ENCODE data around the gene FAM78B. TPM values are rescaled to one million over a fixed set of nuclear protein-coding genes. Genes with fewer than 3 reads are reported as not detected.
A peak's percentile ranks its signal among the peaks of the same experiment; 100 is the strongest.

FAM78B gene
- total RNA-seq, 2 experiments from 2014 or later: 0.34 to 0.51 TPM

DNA sequence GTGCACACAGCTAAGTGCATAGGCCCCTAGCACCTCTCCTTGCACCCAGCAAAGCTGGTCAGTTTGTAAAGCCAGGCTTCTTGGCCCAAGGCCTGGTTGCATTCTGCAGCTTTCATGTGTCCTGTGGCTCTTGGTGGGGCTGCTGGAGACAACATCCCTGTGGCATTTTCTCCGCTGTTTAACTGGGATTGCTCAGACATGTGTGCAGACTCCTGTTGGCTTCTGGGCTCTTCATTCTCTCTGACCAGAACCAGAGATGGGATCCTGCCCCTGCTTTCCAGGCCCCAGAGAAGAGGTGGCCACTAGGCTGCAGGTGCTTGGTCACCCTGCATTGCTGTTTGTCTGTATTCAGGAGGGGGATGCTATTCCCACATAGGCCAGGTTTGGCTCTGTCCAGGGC is 50.8 kb downstream of the FAM78B start:
- Mint-ChIP-seq H3K4me1 (no peaks in the 10 kb centered on the region), H3K27ac (no peak overlapping the region), H3K9me3 (ENCODE audit: low read depth) (no peaks in the 10 kb centered on the region), H3K27me3 (no peaks in the 10 kb centered on the region), H3K36me3 (ENCODE audit: low read depth) (no peaks in the 10 kb centered on the region), H3K4me3 (no peak overlapping the region)
- DNase-seq: no peak
- no peak for ATAC-seq
- CTCF ChIA-PET: interaction anchor here (0.6 kb wide), 1 partner anchor 50 kb away, joined by 4 read pairs; no protein-coding TSS in a partner anchor
- POLR2A ChIA-PET: no interaction called here
- intact Hi-C loops (cut with DNase I, micrococcal nuclease): no loop called here

DNA sequence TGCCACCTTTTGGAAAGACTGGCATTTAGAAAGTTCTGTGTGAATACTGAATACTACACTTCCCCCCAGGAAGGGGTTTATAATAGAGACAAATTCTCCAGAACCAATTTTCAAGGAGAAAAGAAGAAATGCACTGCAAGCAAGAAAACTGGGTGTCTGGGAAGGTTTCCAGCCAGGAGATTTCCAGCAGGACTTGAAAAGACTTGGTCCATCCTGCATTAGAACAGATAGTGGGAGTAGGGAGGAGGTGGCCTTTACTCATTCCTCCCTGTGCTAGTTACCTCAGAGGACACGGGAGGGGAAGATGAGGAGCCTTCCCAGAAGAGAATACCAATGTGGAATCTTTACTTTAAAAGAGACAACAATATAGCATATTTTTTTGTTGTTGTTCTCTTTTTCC is 52.4 kb downstream of the FAM78B start:
- Mint-ChIP-seq H3K4me1 (no peaks in the 10 kb centered on the region), H3K27me3 (no peaks in the 10 kb centered on the region), H3K9me3 (ENCODE audit: low read depth) (no peaks in the 10 kb centered on the region), H3K4me3 (no peak overlapping the region), H3K36me3 (ENCODE audit: low read depth) (no peaks in the 10 kb centered on the region), H3K27ac (no peak overlapping the region)
- ATAC-seq (no peak), DNase-seq (no peak)
- POLR2A ChIA-PET: no interaction called here
- intact Hi-C loops (cut with DNase I, micrococcal nuclease): no loop called here
- CTCF ChIA-PET: no interaction called here

DNA sequence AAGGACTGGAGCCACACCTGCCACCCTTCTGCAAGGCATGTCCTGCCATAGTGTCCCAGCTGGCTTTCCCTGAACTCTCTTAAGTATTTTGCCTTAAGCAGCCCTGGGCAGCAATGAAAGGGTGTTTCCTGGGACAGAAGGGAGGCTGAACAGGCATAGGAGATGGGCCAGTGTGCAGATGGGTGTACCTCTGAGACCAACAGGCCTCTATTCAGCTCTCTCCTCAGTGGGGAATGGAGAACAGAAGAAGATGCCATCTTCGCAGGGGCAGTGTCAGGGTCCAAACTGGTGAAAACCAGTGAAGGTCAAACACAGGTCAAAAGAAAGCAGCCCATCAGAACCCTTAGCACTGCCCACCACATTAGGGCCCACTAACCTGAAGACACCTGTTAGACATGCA is 53.2 kb downstream of the FAM78B start:
- DNase-seq: no peak
- H3K4me3 Mint-ChIP-seq: no peak overlapping the region
- CTCF ChIA-PET: no interaction called here

DNA sequence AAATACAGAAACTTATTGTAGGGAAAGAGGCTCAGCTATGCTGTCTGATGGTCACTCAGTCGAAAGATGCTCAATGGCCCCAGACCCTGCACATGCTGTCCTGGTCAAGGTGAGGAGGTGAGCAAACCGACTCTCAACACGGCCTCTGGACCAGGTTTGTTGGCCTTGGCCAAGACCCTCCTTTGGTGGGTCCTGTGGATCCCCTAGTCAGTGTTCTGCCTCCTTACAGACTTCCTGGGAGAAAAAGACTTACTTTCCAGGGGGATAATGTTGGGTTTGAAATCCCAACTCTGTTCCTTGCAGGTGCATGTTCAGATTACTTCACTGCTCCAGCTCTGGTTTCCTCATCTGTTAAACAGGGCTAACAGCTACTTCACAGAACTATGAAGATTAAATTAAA is 53.8 kb downstream of the FAM78B start:
- ChIA-PET CTCF (no interaction called here), POLR2A (no interaction called here)
- DNase-seq: no peak
- intact Hi-C loops (cut with DNase I, micrococcal nuclease): no loop called here
- Mint-ChIP-seq H3K4me1 (no peaks in the 10 kb centered on the region), H3K9me3 (ENCODE audit: low read depth) (no peaks in the 10 kb centered on the region), H3K4me3 (no peak overlapping the region), H3K27me3 (no peaks in the 10 kb centered on the region), H3K27ac (no peak overlapping the region), H3K36me3 (ENCODE audit: low read depth) (no peaks in the 10 kb centered on the region)
- ATAC-seq: no peak

More for the DNA sequence above, 53.2 kb downstream of the FAM78B start:
- H3K4me1 Mint-ChIP-seq: no peaks in the 10 kb centered on the region
- POLR2A ChIA-PET: no interaction called here
- H3K27me3 Mint-ChIP-seq: no peaks in the 10 kb centered on the region
- H3K36me3 Mint-ChIP-seq (ENCODE audit: low read depth): no peaks in the 10 kb centered on the region
- intact Hi-C loops (cut with DNase I, micrococcal nuclease): no loop called here
- no peak overlapping the region for H3K27ac Mint-ChIP-seq
- no peak for ATAC-seq
- H3K9me3 Mint-ChIP-seq (ENCODE audit: low read depth): no peaks in the 10 kb centered on the region

DNA sequence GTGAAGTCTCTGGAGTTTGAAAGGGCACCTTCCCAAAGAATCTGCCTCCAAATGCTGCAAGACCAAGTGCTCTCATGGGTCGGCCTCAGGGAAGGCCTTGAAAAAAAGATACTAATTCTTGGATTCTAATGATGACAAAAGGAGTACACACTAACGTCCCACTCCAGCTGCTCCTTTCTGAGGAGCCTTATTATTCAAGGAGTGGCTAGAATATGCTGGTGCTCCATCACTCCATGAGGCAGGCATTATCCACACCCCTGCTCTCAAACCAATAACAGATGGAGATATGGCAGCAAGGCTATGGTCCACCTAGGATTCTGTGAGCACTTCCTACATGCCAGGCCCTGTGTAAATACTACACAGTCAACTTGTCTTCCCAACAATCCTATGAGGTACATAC is 54.4 kb downstream of the FAM78B start:
- POLR2A ChIA-PET: no interaction called here
- DNase-seq (no peak), ATAC-seq (no peak)
- no peaks in the 10 kb centered on the region for H3K27me3 Mint-ChIP-seq
- CTCF ChIA-PET: no interaction called here
- no peaks in the 10 kb centered on the region for H3K9me3 Mint-ChIP-seq (ENCODE audit: low read depth)
- H3K36me3 Mint-ChIP-seq (ENCODE audit: low read depth): no peaks in the 10 kb centered on the region
- H3K27ac Mint-ChIP-seq: no peak overlapping the region
- no peak overlapping the region for H3K4me3 Mint-ChIP-seq
- intact Hi-C loops (cut with DNase I, micrococcal nuclease): no loop called here
- no peaks in the 10 kb centered on the region for H3K4me1 Mint-ChIP-seq

DNA sequence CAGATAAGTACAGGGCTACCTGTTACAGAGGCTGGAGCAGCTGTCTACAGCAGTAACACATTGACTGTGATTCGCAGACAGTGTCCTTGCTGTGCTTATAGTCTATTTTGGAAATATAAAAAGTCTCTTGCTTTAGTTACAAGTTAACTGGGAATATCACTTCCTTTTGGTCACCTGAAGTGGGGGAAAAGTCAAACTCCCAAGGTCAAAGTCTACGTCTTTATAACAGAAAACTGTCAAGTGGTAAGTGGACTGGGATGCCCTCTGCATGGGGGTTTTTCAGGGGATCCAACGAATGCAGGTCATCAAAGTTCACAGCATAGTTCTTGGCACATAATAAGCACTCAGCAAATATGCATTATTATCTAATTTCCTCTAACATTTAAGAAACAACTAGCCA is 55.4 kb downstream of the FAM78B start:
- ATAC-seq: no peak
- Mint-ChIP-seq H3K27ac (no peak overlapping the region), H3K36me3 (ENCODE audit: low read depth) (no peaks in the 10 kb centered on the region), H3K4me3 (no peak overlapping the region), H3K27me3 (no peaks in the 10 kb centered on the region), H3K9me3 (ENCODE audit: low read depth) (no peaks in the 10 kb centered on the region), H3K4me1 (no peaks in the 10 kb centered on the region)
- ChIA-PET POLR2A (interaction anchor here (0.6 kb wide), 1 partner anchor 105 kb away, joined by 3 read pairs; no protein-coding TSS in a partner anchor), CTCF (no interaction called here)
- intact Hi-C loops (cut with DNase I, micrococcal nuclease): no loop called here
- no peak for DNase-seq

DNA sequence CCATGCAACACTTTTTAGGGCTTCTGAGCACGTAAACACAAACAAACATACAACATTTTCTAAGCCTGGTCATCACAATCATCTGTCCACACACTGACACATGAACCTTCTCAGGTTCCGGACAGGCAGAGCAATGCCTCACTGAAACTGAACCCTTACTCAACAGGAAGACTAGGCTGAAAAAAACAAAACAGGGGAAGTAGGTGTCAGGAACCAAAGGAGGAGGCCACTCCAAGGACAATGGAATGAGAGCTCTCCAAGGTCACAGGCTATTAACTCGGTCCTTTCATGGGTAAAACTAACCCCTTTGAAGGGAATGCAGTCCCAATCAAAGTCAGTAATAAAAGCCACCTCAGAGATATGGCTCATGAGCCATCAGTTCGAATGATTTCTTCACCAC is 76.6 kb downstream of the FAM78B start:
- no peak overlapping the region for H3K27ac Mint-ChIP-seq
- H3K36me3 Mint-ChIP-seq (ENCODE audit: low read depth): no peaks in the 10 kb centered on the region
- DNase-seq: no peak
- ChIA-PET POLR2A (no interaction called here), CTCF (interaction anchor here (0.6 kb wide), 1 partner anchor 32 kb away, joined by 3 read pairs; no protein-coding TSS in a partner anchor)
- H3K4me3 Mint-ChIP-seq: no peak overlapping the region
- peaks cover 5% of the 10 kb centered on the region for H3K4me1 Mint-ChIP-seq
- no peak for ATAC-seq
- no peaks in the 10 kb centered on the region for H3K27me3 Mint-ChIP-seq
- intact Hi-C loops (cut with DNase I, micrococcal nuclease): no loop called here
- H3K9me3 Mint-ChIP-seq (ENCODE audit: low read depth): no peaks in the 10 kb centered on the region

DNA sequence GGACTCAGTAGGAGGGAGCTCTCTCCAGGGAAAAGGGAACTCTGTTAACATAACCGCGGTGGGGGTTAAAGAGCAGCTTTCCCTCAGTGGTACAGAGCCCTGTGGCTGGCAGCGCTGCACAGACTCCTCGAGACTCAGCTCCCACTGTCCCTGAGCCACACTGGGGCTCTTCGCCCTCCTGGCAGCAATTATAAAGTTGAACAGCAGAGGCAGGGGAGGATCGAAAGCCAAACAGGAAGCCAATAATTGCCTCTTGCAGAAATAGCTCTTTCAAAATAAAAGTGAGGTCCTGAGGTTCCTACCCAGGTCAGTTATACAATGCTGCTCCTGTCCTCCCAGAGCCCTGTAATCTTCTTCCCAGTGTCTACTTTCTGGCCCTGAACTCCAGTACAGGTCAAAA is 77.0 kb downstream of the FAM78B start:
- Mint-ChIP-seq H3K4me1 (peaks cover 5% of the 10 kb centered on the region), H3K9me3 (ENCODE audit: low read depth) (no peaks in the 10 kb centered on the region), H3K4me3 (no peak overlapping the region), H3K27me3 (no peaks in the 10 kb centered on the region), H3K27ac (no peak overlapping the region), H3K36me3 (ENCODE audit: low read depth) (no peaks in the 10 kb centered on the region)
- POLR2A ChIA-PET: no interaction called here
- ATAC-seq: peak; percentile 55
- peak; percentile 15 for DNase-seq
- CTCF ChIA-PET: interaction anchor here (0.6 kb wide), 1 partner anchor 32 kb away, joined by 3 read pairs; no protein-coding TSS in a partner anchor
- intact Hi-C loops (cut with DNase I, micrococcal nuclease): loop anchor here in 1 of 2 experiments (10.0 kb wide), 1 partner anchor 365 kb away; no protein-coding TSS in a partner anchor

DNA sequence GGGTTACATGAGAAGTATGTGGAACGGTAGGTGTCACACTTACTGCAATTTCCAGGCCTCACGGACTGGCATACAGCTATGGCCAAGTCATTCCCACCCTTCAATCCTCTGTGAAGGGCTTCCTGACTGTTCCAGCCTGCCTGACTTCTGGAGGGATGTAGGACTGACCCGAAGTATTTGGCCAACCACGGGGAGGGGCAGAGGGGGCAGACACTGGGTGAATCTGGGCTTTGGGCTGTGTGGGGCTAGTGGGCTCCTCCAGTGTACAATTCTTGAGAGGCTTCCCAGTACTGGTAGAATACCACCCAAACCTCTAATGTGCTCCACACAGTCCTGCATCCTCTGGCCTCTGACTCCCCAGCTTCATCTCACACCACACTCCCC is 78.2 kb downstream of the FAM78B start:
- Mint-ChIP-seq H3K27ac (no peak overlapping the region), H3K9me3 (ENCODE audit: low read depth) (no peaks in the 10 kb centered on the region), H3K36me3 (ENCODE audit: low read depth) (no peaks in the 10 kb centered on the region), H3K4me1 (peaks cover 11% of the 10 kb centered on the region), H3K4me3 (no peak overlapping the region), H3K27me3 (no peaks in the 10 kb centered on the region)
- intact Hi-C loops (cut with DNase I, micrococcal nuclease): loop anchor here in 1 of 2 experiments (10.0 kb wide), 1 partner anchor 364 kb away; no protein-coding TSS in a partner anchor
- ATAC-seq (no peak), DNase-seq (no peak)
- ChIA-PET POLR2A (no interaction called here), CTCF (interaction anchor here (0.6 kb wide), 1 partner anchor 34 kb away, joined by 3 read pairs; no protein-coding TSS in a partner anchor)

DNA sequence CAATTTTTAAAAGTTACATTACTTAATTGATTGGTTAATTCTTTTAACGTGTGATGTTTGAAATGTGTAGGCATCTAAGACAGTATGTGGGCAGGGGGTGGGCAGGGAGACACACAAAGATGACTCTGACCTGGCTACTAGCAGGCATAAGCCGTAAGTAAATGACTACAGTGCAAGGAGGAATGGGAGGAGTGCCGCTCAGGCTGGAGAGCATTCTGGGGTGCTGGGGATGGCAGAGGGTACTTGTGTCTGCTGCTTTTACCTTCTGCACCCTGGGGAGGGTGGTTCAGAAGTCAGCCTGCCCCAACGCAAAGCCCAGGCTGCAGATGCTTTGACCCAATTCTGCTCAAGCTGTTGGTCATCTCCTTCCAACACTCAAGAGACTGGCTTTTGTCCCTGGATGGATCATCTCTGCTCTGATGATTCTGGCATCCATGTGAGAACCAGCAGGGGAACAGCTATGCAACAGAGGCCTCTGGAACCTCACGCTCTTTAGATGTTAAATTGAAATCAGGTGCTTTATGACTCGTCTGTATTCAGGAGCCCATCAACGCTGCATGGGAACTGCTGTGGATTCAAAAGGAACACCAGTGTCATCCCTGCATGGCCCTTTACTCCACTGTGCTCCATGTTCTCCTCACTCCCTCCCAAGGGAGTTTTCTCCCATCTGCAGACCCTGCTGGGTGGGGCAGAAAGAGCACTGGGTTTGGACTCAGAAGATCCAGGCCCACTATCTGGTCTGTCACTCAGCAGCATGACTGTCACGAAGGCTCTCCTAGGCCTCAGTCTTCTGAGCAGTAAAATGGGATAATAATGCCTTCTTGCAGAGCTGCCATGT is 78.8 kb downstream of the FAM78B start:
- Mint-ChIP-seq H3K4me3 (no peak overlapping the region), H3K9me3 (ENCODE audit: low read depth) (no peaks in the 10 kb centered on the region), H3K27me3 (no peaks in the 10 kb centered on the region), H3K27ac (no peak overlapping the region), H3K4me1 (peaks cover 11% of the 10 kb centered on the region), H3K36me3 (ENCODE audit: low read depth) (no peaks in the 10 kb centered on the region)
- CTCF ChIA-PET: interaction anchor here (0.6 kb wide), 1 partner anchor 35 kb away, joined by 3 read pairs; no protein-coding TSS in a partner anchor
- intact Hi-C loops (cut with DNase I, micrococcal nuclease): loop anchor here in 1 of 2 experiments (10.0 kb wide), 1 partner anchor 363 kb away; no protein-coding TSS in a partner anchor
- DNase-seq (no peak), ATAC-seq (no peak)
- POLR2A ChIA-PET: no interaction called here

DNA sequence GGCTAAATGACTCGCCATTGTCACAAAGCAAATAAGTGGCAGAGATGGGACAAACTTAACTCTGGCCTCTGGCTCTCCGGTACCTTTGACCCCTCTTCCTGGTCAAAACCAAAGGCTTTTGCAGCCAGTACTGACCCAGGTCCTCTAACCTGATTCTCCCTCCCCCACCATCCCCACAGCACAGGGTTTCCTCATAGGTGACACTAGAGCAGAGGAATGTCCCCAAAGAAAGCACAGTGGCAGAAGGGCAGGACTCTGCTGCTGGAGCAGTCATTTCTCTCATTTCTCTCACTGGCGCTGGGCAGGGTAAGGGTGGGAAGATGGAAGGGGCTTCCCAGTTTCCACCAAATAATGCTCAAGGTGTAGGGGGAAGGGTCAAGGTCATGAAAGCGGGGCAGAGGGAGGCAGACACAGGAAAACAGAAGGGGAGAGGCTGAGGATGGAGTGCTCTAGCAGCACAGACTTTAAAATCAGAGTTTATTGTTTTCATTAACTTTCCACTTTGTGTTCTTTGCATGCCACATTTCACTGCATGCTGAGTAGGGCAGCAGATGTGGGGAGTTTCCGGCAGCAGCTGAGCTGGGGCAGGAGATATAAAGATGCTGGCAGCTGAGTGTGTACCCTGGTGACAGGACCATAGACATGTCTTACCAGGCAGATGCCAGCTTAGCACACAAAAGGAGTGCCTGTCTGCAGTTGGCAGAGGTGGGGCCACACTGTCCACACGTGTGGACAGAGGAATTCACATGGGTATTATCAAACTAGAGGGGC is 80.5 kb downstream of the FAM78B start:
- POLR2A ChIA-PET: no interaction called here
- no peak overlapping the region for H3K4me3 Mint-ChIP-seq
- H3K27ac Mint-ChIP-seq: no peak overlapping the region
- no peaks in the 10 kb centered on the region for H3K27me3 Mint-ChIP-seq
- ATAC-seq (no peak), DNase-seq (no peak)
- H3K4me1 Mint-ChIP-seq: peaks cover 18% of the 10 kb centered on the region
- CTCF ChIA-PET: interaction anchor here (0.7 kb wide), 1 partner anchor 698 kb away, joined by 4 read pairs; no protein-coding TSS in a partner anchor
- H3K9me3 Mint-ChIP-seq (ENCODE audit: low read depth): peaks cover 2% of the 10 kb centered on the region
- intact Hi-C loops (cut with DNase I, micrococcal nuclease): loop anchor here in 1 of 2 experiments (10.0 kb wide), 1 partner anchor 361 kb away; no protein-coding TSS in a partner anchor
- H3K36me3 Mint-ChIP-seq (ENCODE audit: low read depth): no peaks in the 10 kb centered on the region

Measured in activated CD4-positive, alpha-beta T cell treated with anti-CD3 and anti-CD28 coated beads for 36 hours (primary cell).